AG09309 (cell line): Measurements from ENCODE around the gene KRT24.

ENCODE experiments used
- DNase-seq: peaks from one replicate; pipeline ENCODE4 v3.0.0-alpha.2; 2010; ENCODE audit warnings: low read depth
- H3K4me3 ChIP-seq: 2 replicates; pipeline ENCODE4 v1.5.1; 2011; ENCODE audit warnings: mild to moderate bottlenecking, low read depth, low read length, moderate library complexity; ENCODE audit not compliant: control insufficient read depth
- CTCF ChIP-seq: IDR thresholded peaks from 2 replicates; pipeline ENCODE4 v1.5.1; 2011; ENCODE audit warnings: mild to moderate bottlenecking, low read depth, low read length, inconsistent platforms; ENCODE audit not compliant: insufficient read depth, control insufficient read depth; ENCODE audit errors: missing control alignments

Gene KRT24

GRCh38 chr17:40730970-40731369, 27.4 kb upstream of the KRT24 start:
- DNase-seq = no peak
- H3K4me3 ChIP-seq = no peak overlapping the region
- TF ChIP-seq CTCF = no peak

GRCh38 chr17:40727447-40728231, 24.1 kb upstream of the KRT24 start:
- DNase-seq = peak; percentile 3
- H3K4me3 ChIP-seq = no peak overlapping the region
- no peak for TF ChIP-seq CTCF

- H3K4me3 ChIP-seq = no peak overlapping the region
- peak; percentile 31 for TF ChIP-seq CTCF
- no peak for DNase-seq
Observed at GRCh38 chr17:40726919-40727318, 23.4 kb upstream of the KRT24 start.

GRCh38 chr17:40724656-40725055, 21.1 kb upstream of the KRT24 start:
- no peak for TF ChIP-seq CTCF
- no peak for DNase-seq
- H3K4me3 ChIP-seq = no peak overlapping the region

- no peak for TF ChIP-seq CTCF
- no peak overlapping the region for H3K4me3 ChIP-seq
- DNase-seq = no peak
Observed at GRCh38 chr17:40722241-40722640, 18.7 kb upstream of the KRT24 start.

DNA sequence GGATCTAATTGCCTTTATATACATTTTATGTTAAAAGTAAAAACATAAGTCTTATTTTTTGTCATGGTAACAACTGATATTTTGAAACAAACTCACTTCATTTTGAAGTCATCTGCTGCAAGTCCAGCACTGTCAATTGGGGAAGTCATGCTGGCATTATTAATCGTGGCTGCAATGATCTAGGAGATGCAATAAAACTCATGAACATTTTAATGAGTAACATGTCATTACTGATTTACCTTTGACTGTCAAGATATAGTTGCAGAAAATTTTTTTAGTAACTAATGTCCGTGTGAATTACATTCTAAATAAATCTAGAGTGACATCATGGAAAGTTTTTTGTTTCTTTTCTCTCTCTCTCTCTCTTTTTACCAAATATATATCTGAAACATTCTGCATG, 17.3 kb upstream of the KRT24 start:
- no peak for TF ChIP-seq CTCF
- H3K4me3 ChIP-seq = no peak overlapping the region
- no peak for DNase-seq
